ENCODE results near the gene TM6SF1.
"Not testable (repeated sequence)": the region's sequence is repeated elsewhere in the genome, so short reads cannot be mapped to it uniquely, and the experiment has no call there.

The TM6SF1 gene

DNA sequence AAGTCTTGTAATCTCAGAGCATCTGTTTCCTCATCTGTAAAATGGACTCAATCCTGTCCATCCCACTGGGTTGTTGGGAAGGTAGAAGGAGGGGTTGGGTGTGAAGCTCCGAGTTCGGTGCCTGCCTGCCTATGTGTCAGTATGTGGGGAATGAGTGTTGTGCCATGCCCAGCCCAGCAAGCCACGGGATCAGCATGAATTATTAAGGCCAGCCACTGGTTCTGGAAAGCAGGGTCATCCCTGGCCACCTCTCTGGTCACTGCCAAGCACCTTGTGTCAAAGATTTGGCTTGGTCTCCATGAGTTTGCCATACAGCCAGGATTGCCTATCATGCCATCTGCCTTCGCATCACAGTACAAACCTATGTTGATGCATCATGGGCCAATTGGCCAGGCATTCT is 11.5 kb downstream of the TM6SF1 start:
- no peak for DNase-seq

DNA sequence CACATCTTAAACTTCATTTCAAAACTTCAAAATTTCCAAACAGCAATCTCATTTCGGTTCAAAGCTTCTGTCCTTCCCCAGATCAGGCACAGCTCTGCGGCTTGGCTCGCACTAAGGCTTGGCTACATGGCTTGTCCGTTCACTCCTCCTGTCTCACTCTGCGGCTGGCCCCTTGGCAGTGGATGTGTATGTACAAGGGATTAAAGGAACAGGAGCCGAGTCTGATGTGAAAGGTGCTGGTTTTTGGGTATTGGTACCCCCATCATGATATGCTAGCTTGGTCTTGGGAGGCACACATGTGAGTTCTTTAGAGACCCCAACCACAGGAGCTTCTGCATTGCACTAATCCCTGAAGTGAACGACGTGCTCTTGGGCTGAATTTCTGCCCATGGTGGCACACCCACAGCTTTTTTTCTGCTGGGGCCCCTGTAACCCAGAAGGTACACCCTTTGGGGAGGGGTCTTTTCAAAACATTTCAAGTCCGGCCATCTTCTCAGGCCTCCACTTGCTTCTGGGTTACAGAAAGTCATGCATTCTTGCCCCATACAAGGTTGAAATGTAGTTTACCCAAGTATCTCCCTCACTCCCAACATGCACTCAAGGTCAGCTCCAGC is 12.6 kb downstream of the TM6SF1 start:
- DNase-seq, result no peak

DNA sequence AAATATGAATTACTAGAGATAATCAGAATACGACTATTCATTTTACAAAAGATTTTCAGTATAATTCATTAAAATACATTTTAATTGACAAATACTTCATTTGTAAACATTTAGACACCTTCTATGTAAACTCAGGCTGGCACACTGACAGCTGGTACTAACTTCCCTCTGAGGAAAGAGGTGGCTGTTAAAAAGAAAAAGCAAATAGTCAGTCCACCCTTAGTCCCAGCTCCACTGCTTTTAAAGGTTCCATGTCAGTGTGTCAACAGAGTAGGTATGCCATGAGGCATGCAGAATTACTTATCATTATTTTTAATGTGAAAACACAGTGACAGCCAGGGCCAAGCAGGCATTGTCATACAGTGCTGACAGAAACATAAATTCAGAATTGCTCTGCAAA is 16.1 kb downstream of the TM6SF1 start:
- no peak for DNase-seq

DNA sequence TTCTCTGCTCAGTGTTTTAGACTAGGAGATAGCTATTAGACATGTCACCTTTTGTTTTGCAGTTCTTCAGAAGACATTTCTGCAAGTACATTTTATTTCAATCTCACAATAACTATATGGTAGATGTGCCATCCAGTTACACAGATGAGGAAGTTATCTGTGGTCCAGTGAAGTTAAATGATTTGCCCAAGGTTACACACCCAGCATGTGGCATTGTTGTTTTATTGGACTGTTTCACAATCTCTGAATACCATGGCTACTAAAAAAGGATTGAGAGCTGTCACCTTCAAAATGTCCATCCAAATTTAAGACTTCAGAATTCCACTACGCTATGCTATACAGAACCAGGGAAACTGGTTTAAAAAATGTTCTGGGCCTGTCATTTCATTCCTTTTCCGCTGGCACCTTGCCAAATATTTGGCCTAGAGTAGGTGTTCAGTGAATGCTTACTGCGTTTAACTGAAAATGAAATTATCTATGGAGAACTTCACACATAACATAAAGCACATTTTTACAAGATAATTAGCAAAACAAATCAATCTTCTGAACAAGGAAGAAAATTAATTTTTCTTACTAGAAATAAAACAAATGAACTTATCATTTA is 20.2 kb downstream of the TM6SF1 start:
- no peak for DNase-seq

DNA sequence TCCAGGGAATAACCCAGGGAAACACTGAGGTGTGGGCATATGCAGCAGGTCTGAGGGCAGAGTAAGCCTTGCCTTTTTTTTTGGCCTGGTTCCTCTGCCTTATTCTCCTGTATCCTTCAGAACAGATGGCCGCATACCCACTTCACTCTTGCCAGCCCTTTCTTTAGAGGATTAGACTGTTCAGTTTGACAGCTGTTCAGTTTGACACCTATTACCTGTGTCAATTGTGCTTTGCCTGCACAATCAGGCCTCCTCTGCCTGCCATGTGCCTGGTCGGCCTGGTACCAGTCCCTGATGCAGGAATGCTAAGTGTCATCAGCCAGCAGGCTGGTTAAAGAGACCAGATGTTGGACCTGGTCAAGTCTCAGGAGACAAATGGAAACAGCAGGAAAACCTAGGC is 22.3 kb downstream of the TM6SF1 start:
- no peak for DNase-seq

DNA sequence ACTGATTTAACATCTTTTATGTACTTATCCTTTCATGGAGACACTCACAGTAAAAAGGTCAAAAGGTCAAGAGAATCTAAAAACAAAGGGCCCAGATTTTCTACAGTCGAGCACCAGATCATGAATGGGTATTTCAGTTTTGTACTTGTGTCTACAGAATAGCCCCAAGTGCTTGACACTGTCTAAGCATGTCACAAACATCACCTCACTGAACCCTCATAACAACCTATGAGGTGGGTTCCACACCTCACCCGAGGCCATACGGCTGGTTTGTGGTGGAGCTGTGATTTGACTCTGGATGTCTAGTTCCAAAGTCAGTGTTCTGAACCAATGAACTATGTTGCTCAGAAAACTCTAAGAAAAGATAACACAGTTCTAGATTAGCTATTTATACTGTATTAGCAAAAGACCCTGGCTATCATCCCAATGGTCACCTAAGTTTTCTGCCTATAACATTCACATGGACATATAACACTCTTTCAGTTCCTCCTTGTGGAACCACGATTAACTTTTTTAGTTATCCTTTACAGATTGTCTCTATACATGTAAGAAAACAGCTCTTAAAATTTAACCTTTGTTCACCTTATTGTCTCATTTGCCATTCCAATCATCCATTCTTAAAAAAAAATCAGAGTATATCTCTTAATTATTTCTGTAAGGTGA is 25.5 kb downstream of the TM6SF1 start:
- no peak for DNase-seq

DNA sequence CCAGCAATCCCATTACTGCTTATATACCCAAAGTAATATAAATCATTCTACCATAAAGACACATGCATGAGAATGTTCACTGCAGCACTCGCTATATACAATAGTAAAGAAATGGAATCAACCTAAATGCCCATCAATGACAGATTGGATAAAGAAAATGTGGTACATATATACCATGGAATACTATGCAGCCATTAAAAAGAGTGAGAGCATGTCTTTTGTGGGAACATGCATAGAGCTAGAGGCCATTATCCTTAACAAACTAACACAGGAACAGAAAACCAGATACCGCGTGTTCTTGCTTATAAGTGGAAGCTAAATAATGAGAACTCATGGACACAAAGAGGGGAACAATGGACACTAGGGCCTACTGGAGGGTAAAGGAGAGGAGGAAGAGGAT is 34.7 kb downstream of the TM6SF1 start:
- not testable (repeated sequence) for DNase-seq

DNA sequence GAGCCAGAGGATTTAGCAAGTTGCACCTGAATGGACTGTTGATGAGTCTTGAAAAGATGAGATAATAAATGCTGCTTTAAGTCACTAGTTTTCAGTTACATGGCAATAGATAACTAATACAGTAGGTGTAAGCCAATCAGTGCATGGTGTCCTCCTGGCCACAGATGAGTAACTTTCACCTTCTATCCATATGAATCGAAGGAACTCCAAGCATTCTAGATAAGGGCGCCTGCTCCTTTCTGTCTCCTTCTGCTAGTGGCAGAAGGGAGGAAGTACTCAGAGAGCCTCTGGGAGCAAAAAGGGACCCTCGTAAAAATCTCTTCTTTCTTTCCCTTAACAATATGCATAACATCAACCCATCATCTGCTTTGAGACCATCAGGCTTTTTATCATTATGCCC is 37.3 kb downstream of the TM6SF1 start:
- DNase-seq, result no peak

DNA sequence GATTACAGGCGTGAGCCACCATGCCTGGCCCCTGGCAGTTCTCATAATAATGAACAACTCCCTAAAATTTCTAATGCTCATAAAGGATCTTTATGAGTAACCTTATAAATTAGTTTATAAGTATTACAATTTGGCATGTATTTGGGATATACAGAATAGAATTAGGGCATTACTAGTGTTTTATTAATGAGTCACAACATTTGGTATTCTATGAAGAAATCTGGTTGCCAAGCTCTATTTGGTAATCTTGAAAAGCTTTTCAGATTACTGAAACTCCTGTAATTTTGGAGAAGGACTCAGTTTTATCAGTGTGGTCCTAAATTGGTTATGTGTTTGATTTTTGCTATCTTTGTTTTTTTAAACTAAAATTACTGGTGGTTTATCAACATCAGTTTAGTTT is 45.8 kb downstream of the TM6SF1 start:
- DNase-seq, result no peak

DNA sequence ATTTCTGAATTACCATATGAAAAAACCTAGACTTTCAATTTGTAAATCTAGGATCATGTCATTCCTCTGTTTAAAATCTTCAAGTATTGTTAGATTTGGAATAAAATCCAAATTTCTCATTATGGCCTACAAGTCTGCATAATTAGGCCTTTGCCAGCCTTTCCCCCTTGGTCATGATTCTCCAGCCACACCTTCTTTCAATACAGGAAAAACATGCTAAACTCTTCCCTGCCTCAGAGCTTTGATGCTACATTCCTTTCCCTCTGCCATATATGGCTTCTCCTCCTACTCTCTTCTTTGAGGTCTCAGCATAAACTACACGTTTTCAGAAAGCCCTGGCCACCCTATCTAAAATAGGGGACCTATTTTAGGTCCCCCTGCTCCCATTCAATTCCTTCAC is 48.5 kb downstream of the TM6SF1 start:
- DNase-seq, result no peak

DNA sequence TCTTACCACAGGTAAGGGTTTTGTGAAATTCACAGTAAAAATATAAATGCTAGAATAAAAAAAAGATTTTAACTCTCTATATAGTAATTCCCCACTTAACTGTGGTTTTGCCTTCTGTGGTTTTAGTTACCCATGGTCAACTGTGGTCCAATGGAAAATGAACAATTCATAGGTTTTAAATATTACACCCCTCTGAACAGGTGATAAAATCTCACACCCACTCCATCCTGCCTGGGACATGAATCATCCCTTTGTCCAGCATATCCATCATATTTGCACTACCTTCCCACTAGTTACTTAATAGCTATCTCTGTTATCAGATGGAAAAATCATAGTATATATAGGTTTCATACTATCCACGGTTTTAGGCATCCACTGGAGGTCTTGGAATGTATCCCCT is 50.9 kb downstream of the TM6SF1 start:
- no peak for DNase-seq

DNA sequence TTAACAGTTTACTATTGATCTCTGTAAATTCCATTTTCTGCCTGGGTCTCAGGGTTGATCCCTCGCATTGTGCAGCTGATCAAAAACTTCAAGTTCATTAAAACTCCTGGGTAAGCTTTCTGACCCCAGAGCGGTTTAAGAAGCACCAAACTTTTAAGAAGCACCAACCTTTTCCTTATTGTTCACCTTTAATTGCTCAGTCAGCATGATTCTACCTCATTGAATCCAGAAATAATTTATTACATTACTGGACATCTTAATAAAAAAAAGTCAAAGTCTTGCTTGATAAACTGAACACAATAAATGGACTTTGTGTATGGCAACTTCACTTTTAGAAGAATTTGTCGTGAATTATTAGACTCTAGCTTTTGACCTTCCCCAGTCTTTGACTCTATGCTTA is 53.3 kb downstream of the TM6SF1 start:
- no peak for DNase-seq

DNA sequence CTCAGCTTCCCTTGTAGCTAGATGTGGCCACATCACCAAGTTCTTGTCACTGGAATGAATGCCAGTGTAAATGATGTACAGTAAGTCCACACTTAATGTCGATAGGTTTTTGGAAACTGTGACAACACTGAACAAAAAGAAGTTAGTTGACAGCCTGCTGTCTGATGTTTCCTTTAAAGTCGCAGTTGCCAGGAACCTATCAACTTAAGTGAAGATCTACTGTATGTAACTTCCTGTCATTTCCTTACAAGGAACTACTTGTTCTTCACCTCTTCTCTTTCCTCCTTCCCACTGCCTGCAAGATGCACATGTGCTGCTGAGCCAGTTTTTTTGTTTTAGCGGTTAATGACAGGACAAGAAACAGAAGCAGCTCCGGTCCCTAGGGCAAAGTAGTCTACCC is 55.6 kb downstream of the TM6SF1 start:
- no peak for DNase-seq

DNA sequence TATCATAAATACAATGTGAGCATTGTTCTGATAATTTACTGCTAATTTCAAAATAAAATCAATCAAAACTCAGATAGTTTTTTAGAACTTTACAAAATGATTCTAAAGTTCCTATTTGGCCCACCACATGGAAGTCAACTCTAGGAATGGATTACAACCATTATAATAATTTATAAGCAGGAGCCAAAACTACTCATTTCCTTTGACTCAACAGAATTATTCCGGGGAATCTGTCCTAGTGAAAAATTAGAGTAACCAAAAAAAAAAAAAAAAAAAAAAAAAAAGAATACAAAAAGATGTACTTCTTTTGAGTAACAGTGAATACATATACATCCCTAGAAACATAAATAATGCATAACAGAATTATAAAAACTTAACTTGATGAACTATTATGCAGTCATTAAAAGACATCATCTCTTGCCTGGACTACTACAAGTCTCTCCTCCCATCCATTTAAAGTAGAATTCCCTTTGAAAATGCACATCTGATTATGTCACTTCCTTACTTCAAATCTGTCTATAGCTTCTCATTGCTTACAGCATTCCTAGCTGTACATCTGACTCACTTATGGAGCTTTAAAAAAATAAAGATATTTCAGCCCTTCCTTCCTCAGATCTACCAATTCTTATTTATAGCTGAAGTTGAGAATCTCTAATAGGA is 56.8 kb downstream of the TM6SF1 start:
- DNase-seq, result no peak

DNA sequence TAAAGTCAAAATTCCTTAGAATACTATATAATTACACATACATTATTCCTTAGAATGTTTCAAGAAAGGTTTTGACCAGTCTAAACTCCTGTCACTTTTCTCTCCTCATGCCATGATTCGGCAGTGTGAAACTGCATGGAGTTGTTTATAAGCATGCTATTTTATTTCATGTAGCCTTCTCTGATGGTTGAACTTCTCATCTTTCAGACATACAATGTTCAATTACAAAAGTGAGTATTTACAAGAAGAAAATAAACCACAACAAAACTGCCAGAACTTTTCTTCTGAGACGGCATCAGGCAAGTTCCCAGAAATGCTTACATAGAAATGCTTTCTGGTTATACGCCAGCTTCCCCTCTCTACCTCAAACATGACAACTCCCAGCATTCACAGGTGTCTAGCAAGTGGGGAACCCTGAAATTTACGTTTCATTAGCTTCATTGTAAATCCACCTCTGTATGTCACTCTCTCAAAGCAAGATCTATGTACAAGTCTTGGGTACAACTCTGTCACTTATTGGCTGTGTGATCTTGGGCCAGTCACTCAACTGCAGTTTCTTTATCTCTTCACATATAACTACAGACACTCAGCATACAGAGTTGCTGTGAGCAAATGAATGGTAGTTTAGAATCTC is 57.4 kb downstream of the TM6SF1 start:
- no peak for DNase-seq

DNA sequence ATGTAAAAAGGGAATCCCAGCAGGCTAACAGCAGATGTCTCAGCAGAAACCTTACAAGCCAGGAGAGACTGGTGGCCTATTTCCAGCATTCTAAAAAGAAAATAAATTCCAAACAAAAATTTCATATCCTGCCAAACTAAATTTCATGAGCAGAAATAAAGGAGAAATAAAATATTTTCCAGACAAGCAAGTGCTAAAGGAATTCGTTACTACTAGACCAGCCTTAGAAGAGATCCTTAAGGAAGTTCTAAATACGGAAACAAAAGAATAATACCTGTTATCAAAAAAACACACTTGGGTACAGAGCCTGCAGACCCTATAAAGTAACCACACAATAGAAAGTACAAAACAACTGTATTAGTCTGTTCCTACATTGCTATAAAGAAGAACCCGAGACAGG is 58.8 kb downstream of the TM6SF1 start:
- DNase-seq, result no peak

DNA sequence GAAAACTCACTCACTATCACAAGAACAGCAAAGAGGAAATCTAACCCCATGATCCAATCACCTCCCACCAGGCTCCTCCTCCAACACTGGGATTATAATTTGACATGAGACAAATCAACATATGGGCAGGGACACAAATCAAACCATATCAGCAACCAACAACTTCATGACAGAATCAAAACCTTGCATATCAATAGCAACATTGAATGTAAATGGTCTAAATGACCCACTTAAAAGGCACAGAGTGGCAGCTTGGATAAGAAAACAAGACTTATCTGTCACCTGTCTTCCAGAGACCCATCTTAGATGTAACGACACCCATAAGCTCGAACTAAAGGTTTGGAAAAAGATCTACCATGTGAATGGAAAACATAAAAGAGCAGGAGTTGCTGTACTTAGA is 59.4 kb downstream of the TM6SF1 start:
- no peak for DNase-seq

DNA sequence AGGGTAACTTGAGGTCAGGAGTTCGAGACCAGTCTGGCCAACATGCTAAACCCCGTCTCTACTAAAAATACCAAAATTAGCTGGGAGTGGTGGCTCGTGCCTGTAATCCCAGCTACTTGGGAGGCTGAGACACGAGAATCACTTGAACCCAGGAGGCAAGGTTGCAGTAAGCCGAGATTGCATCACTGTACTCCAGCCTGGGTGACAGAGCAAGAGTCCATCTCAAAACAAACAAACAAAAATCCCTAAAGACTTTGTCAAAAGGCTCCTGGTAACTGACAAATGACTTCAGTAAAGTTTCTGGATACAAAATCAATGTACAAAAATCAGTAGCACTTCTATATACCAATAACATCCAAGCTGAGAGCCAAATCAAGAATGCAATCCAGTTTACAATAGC is 62.1 kb downstream of the TM6SF1 start:
- DNase-seq, result not testable (repeated sequence)

DNA sequence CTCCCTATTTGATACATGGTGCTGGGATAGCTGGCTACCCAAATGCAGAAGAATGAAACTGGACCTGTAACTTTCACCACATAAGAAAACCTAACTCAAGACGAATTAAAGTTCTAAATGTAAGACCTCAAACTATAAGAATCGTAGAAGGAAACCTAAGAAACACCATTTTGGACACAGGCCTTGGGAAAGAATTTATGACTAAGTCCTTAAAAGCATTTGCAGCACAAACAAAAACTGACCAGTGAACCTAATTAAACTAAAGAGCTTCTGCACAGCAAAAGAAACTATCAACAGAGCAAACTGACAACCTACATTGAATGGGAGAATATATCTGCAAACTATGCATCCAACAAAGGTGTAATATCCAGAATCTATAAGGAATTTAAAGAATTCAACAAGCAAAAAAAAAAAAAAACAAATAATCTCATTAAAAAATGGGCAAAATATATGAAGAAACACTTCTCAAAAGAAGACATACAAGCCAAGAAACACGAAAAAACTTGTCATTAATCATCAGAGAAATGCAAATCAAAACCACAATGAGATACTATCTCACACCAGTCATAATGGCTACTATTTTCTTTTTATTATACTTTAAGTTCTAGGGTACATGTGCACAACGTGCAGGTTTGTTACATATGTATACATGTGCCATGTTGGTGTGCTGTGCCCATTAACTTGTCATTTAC is 63.2 kb downstream of the TM6SF1 start:
- DNase-seq, result no peak

DNA sequence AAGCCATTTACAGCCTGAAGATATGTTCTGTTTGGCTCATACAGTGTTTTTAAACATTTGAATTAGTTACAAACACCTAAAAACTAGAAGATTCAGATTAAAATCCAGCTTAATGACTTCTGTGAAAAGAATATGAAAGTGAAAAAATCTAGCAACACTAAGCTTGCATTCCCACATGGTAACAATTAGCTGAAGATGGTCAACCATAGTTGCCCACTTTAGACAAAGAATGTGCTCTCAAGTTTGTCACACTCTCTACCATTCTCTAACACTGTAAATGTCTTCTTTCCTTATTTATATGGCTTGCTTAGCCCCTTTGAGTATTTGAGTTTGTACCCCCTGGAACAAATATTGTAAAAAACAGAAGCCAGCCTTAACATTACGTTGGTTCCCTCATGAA is 67.4 kb downstream of the TM6SF1 start:
- no peak for DNase-seq

DNA sequence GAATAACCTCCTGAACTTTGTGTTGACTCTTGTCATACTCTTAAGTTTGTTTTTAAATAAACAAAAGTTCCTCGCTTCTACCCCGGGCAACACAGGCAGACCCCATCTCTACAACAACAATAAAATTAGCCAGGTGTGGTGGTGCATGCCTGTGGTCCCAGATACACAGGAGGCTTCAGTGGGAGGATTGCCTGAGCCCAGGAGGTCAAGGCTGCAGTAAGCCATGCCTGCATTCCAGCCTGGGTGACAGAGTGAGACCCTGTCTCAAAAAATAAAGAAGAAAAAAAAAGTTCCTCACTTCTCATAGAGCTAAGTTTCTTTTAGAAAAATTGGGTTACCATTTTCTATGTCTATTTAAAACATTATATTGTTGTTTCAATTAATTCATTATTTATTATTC is 70.9 kb downstream of the TM6SF1 start:
- DNase-seq, result no peak

DNA sequence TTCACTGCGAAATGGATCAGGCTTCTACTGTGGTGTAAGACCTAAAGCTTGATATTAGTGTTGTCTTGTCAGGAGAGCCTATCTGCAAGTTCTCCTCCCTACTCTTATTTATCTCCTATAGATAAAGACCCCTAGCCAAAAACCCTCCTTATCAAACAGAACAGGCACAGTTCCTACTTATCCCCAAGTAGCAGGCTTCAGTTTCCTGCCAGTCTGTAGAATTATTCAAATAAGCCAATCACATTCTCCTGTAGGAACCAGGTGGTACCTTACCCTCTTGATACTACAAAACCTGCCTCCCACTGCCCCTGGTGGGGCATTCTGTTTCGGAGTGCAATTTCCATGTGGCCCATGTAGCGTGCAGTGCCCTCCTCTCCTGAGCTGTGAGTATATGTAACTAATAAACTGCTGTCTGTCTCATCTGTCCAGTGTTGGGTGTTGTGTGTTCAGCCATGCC is 71.5 kb downstream of the TM6SF1 start:
- no peak for DNase-seq

DNA sequence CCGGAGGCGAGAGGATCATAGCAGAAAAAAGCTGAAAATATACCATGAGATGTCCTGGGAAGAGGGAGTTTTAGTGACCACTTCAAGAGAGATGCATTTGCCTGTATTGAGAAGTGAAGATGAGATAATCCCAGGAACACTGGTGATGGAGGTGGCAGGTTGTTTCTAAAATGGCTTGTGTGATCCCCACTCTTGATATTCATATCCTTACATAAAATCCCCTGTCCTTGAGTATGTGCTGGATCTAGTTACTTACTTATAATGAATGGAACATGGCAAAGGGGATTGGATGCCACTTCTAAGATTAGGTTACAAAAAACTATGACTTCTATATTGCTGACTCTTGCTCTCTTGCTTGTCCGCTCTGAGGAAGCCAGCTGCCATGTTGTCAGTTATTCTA is 78.1 kb downstream of the TM6SF1 start:
- no peak for DNase-seq

Data from activated CD8-positive, alpha-beta memory T cell treated with anti-CD3 and anti-CD28 coated beads for 24 hours (primary cell).